ENCODE measurements around the gene FOXO6. TPM values are rescaled to one million over a fixed set of nuclear protein-coding genes. Genes with fewer than 3 reads are reported as not detected.

The FOXO6 gene
- total RNA-seq, 2 experiments from 2014 or later, result 1.2 to 2.2 TPM

GRCh38 chr1:41424581-41425118 lies 63.4 kb downstream of the FOXO6 start:
- Histone ChIP-seq H3K9me3 (ENCODE audit: control insufficient read depth in 1 of 2, insufficient read depth in 1 of 2, low read length in 2 of 2) (no peaks in the 10 kb centered on the region), H3K27me3 (ENCODE audit: control insufficient read depth in 1 of 2, insufficient read depth in 2 of 2, low read length in 2 of 2) (no peaks in the 10 kb centered on the region), H3K4me1 (ENCODE audit: insufficient read depth, low read length) (no peaks in the 10 kb centered on the region), H3K36me3 (ENCODE audit: insufficient read depth, low read length) (no peaks in the 10 kb centered on the region), H3K27ac (ENCODE audit: low read depth in 1 of 2, low read length in 2 of 2) (no peak overlapping the region), H3K4me3 (ENCODE audit: low read length) (no peak overlapping the region)
- no peak overlapping the region for H3K27ac Mint-ChIP-seq
- H3K27me3 Mint-ChIP-seq, result peaks cover 9% of the 10 kb centered on the region
- no peaks in the 10 kb centered on the region for H3K9me3 Mint-ChIP-seq
- no peaks in the 10 kb centered on the region for H3K4me1 Mint-ChIP-seq (ENCODE audit: low read depth)
- ATAC-seq (ENCODE audit: poor library complexity) (no peak), DNase-seq (no peak)
- TF ChIP-seq CTCF (IDR thresholded peaks at IDR 0.05), result no peak
- H3K36me3 Mint-ChIP-seq (ENCODE audit: low read depth), result no peaks in the 10 kb centered on the region
- POLR2A ChIA-PET, result no interaction called here
- no peak overlapping the region for H3K4me3 Mint-ChIP-seq
- CTCF ChIA-PET, result no interaction called here
- intact Hi-C loops (cut with DNase I, micrococcal nuclease), result no loop called here

GRCh38 chr1:41425369-41425768 lies 64.1 kb downstream of the FOXO6 start:
- Mint-ChIP-seq H3K9me3 (no peaks in the 10 kb centered on the region), H3K27ac (no peak overlapping the region), H3K4me1 (ENCODE audit: low read depth) (no peaks in the 10 kb centered on the region), H3K27me3 (peaks cover 9% of the 10 kb centered on the region), H3K4me3 (no peak overlapping the region), H3K36me3 (ENCODE audit: low read depth) (no peaks in the 10 kb centered on the region)
- H3K4me1 ChIP-seq (ENCODE audit: insufficient read depth, low read length), result no peaks in the 10 kb centered on the region
- no peaks in the 10 kb centered on the region for H3K9me3 ChIP-seq (ENCODE audit: control insufficient read depth in 1 of 2, insufficient read depth in 1 of 2, low read length in 2 of 2)
- no peak overlapping the region for H3K27ac ChIP-seq (ENCODE audit: low read depth in 1 of 2, low read length in 2 of 2)
- no peak for TF ChIP-seq CTCF (IDR thresholded peaks at IDR 0.05)
- DNase-seq, result no peak
- H3K4me3 ChIP-seq (ENCODE audit: low read length), result no peak overlapping the region
- no peaks in the 10 kb centered on the region for H3K27me3 ChIP-seq (ENCODE audit: control insufficient read depth in 1 of 2, insufficient read depth in 2 of 2, low read length in 2 of 2)
- ATAC-seq (ENCODE audit: poor library complexity), result no peak
- POLR2A ChIA-PET, result no interaction called here
- no peaks in the 10 kb centered on the region for H3K36me3 ChIP-seq (ENCODE audit: insufficient read depth, low read length)
- CTCF ChIA-PET, result no interaction called here
- intact Hi-C loops (cut with DNase I, micrococcal nuclease), result no loop called here

- peaks cover 9% of the 10 kb centered on the region for H3K27me3 Mint-ChIP-seq
- ATAC-seq (ENCODE audit: poor library complexity) (no peak), DNase-seq (no peak)
- no peaks in the 10 kb centered on the region for H3K9me3 Mint-ChIP-seq
- H3K36me3 Mint-ChIP-seq (ENCODE audit: low read depth), result no peaks in the 10 kb centered on the region
- no peak overlapping the region for H3K4me3 Mint-ChIP-seq
- TF ChIP-seq CTCF (IDR thresholded peaks at IDR 0.05), result no peak
- no peaks in the 10 kb centered on the region for H3K36me3 ChIP-seq (ENCODE audit: insufficient read depth, low read length)
- intact Hi-C loops (cut with DNase I, micrococcal nuclease), result no loop called here
- no peaks in the 10 kb centered on the region for H3K27me3 ChIP-seq (ENCODE audit: control insufficient read depth in 1 of 2, insufficient read depth in 2 of 2, low read length in 2 of 2)
- no peak overlapping the region for H3K27ac Mint-ChIP-seq
- ChIA-PET POLR2A (no interaction called here), CTCF (no interaction called here)
- H3K4me1 ChIP-seq (ENCODE audit: insufficient read depth, low read length), result no peaks in the 10 kb centered on the region
- H3K9me3 ChIP-seq (ENCODE audit: control insufficient read depth in 1 of 2, insufficient read depth in 1 of 2, low read length in 2 of 2), result no peaks in the 10 kb centered on the region
- H3K4me3 ChIP-seq (ENCODE audit: low read length), result no peak overlapping the region
- H3K4me1 Mint-ChIP-seq (ENCODE audit: low read depth), result no peaks in the 10 kb centered on the region
- H3K27ac ChIP-seq (ENCODE audit: low read depth in 1 of 2, low read length in 2 of 2), result no peak overlapping the region
These were observed 65.1 kb downstream of the FOXO6 start for GRCh38 chr1:41426201-41426890.

Measured in CD4-positive, alpha-beta T cell (primary cell).